ENCODE data around the gene OR51E1.

- TF ChIP-seq SIN3A (IDR thresholded peaks at IDR 0.05; ENCODE audit: borderline replicate concordance, insufficient read depth, low read length) (no peak), POLR2AphosphoS5 (IDR thresholded peaks at IDR 0.05; ENCODE audit: low read depth, low read length) (no peak), TAF1 (IDR thresholded peaks at IDR 0.05; ENCODE audit: borderline replicate concordance, insufficient read depth, low read length) (no peak), FOXP2 (optimal IDR thresholded peaks at IDR 0.05; ENCODE audit: borderline replicate concordance, extremely low read depth, extremely low read length, insufficient read depth) (no peak)
- TF ChIP-seq, protein P1, sequence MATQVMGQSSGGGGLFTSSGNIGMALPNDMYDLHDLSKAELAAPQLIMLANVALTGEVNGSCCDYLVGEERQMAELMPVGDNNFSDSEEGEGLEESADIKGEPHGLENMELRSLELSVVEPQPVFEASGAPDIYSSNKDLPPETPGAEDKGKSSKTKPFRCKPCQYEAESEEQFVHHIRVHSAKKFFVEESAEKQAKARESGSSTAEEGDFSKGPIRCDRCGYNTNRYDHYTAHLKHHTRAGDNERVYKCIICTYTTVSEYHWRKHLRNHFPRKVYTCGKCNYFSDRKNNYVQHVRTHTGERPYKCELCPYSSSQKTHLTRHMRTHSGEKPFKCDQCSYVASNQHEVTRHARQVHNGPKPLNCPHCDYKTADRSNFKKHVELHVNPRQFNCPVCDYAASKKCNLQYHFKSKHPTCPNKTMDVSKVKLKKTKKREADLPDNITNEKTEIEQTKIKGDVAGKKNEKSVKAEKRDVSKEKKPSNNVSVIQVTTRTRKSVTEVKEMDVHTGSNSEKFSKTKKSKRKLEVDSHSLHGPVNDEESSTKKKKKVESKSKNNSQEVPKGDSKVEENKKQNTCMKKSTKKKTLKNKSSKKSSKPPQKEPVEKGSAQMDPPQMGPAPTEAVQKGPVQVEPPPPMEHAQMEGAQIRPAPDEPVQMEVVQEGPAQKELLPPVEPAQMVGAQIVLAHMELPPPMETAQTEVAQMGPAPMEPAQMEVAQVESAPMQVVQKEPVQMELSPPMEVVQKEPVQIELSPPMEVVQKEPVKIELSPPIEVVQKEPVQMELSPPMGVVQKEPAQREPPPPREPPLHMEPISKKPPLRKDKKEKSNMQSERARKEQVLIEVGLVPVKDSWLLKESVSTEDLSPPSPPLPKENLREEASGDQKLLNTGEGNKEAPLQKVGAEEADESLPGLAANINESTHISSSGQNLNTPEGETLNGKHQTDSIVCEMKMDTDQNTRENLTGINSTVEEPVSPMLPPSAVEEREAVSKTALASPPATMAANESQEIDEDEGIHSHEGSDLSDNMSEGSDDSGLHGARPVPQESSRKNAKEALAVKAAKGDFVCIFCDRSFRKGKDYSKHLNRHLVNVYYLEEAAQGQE (IDR thresholded peaks at IDR 0.05; ENCODE audit: insufficient read depth in 1 of 2, low read depth in 2 of 2, low read length in 2 of 2) = no peak
Measured at GRCh38 chr11:4637662-4638047, 6.1 kb upstream of the OR51E1 start.
